Central memory CD8-positive, alpha-beta T cell (primary cell): ENCODE results near the gene GABRR3.

Experiments used
- ATAC-seq: fragments of 150-1000 bp; cut with Tn5 transposase; replicated peaks from 2 replicates; pipeline ENCODE4 v1.10.0; 2022; ENCODE audit warnings: mild to moderate bottlenecking, moderate FRiP score, moderate number of reproducible peaks; ENCODE audit not compliant: poor library complexity, severe bottlenecking; ENCODE audit errors: extremely low read depth
- DNase-seq, 2 donors: peaks; one replicate each; pipeline ENCODE4 v3.0.0; 2021; ENCODE audit warnings: low spot score in 2 of 2
- H3K27ac Mint-ChIP-seq: one replicate; pipeline ENCODE4 v1.8.0; 2022; ENCODE audit warnings: low read depth, mild to moderate bottlenecking, moderate library complexity, mixed read lengths
- H3K27me3 Mint-ChIP-seq: one replicate; pipeline ENCODE4 v1.8.0; 2022; ENCODE audit warnings: mixed read lengths
- H3K36me3 Mint-ChIP-seq: one replicate; pipeline ENCODE4 v1.8.0; 2022; ENCODE audit warnings: mild to moderate bottlenecking, moderate library complexity, mixed read lengths; ENCODE audit not compliant: insufficient read depth
- H3K4me1 Mint-ChIP-seq: one replicate; pipeline ENCODE4 v1.8.0; 2022; ENCODE audit warnings: mixed read lengths
- H3K4me3 Mint-ChIP-seq: one replicate; pipeline ENCODE4 v1.8.0; 2022; ENCODE audit warnings: mild to moderate bottlenecking, moderate library complexity, mixed read lengths
- H3K9me3 Mint-ChIP-seq: one replicate; pipeline ENCODE4 v1.8.0; 2022; ENCODE audit warnings: mixed read lengths

Gene GABRR3

GRCh38 chr3:97958396-97958795 lies 76.7 kb downstream of the GABRR3 start:
- Mint-ChIP-seq H3K27ac (no peak overlapping the region), H3K9me3 (no peaks in the 10 kb centered on the region), H3K4me3 (no peak overlapping the region), H3K27me3 (no peaks in the 10 kb centered on the region), H3K4me1 (peaks cover 18% of the 10 kb centered on the region), H3K36me3 (peaks cover 31% of the 10 kb centered on the region)
- ATAC-seq: no peak
- no peak for DNase-seq

GRCh38 chr3:97957617-97958311 lies 77.4 kb downstream of the GABRR3 start:
- no peaks in the 10 kb centered on the region for H3K9me3 Mint-ChIP-seq
- no peak overlapping the region for H3K4me3 Mint-ChIP-seq
- ATAC-seq (no peak), DNase-seq (no peak)
- peaks cover 17% of the 10 kb centered on the region for H3K4me1 Mint-ChIP-seq
- H3K27ac Mint-ChIP-seq: no peak overlapping the region
- H3K36me3 Mint-ChIP-seq: peaks cover 36% of the 10 kb centered on the region
- no peaks in the 10 kb centered on the region for H3K27me3 Mint-ChIP-seq

GRCh38 chr3:97956051-97956450 lies 79.1 kb downstream of the GABRR3 start:
- no peak overlapping the region for H3K4me3 Mint-ChIP-seq
- H3K9me3 Mint-ChIP-seq: no peaks in the 10 kb centered on the region
- peaks cover under 1% of the 10 kb centered on the region for H3K4me1 Mint-ChIP-seq
- H3K27me3 Mint-ChIP-seq: no peaks in the 10 kb centered on the region
- no peak overlapping the region for H3K27ac Mint-ChIP-seq
- H3K36me3 Mint-ChIP-seq: peaks cover 35% of the 10 kb centered on the region
- ATAC-seq (no peak), DNase-seq (no peak)

- no peak for DNase-seq
- Mint-ChIP-seq H3K4me3 (no peak overlapping the region), H3K36me3 (peaks cover 37% of the 10 kb centered on the region), H3K27ac (no peak overlapping the region), H3K27me3 (no peaks in the 10 kb centered on the region), H3K9me3 (no peaks in the 10 kb centered on the region), H3K4me1 (no peaks in the 10 kb centered on the region)
- no peak for ATAC-seq
These were observed 80.8 kb downstream of the GABRR3 start for GRCh38 chr3:97954228-97954827.

- H3K9me3 Mint-ChIP-seq: no peaks in the 10 kb centered on the region
- H3K36me3 Mint-ChIP-seq: peaks cover 40% of the 10 kb centered on the region
- H3K4me1 Mint-ChIP-seq: peaks cover 5% of the 10 kb centered on the region
- ATAC-seq: no peak
- H3K27ac Mint-ChIP-seq: no peak overlapping the region
- no peak overlapping the region for H3K4me3 Mint-ChIP-seq
- H3K27me3 Mint-ChIP-seq: no peaks in the 10 kb centered on the region
- no peak for DNase-seq
These were observed 82.2 kb downstream of the GABRR3 start for GRCh38 chr3:97952872-97953271.

- no peaks in the 10 kb centered on the region for H3K9me3 Mint-ChIP-seq
These were observed 82.8 kb downstream of the GABRR3 start for GRCh38 chr3:97952280-97952679.

GRCh38 chr3:97950360-97950759 lies 84.8 kb downstream of the GABRR3 start:
- no peaks in the 10 kb centered on the region for H3K9me3 Mint-ChIP-seq
- peaks cover 46% of the 10 kb centered on the region for H3K36me3 Mint-ChIP-seq
- no peak for ATAC-seq
- H3K4me3 Mint-ChIP-seq: no peak overlapping the region
- no peak overlapping the region for H3K27ac Mint-ChIP-seq
- DNase-seq: no peak
- H3K4me1 Mint-ChIP-seq: peaks cover 5% of the 10 kb centered on the region
- no peaks in the 10 kb centered on the region for H3K27me3 Mint-ChIP-seq

More at GRCh38 chr3:97952280-97952679, 82.8 kb downstream of the GABRR3 start:
- Mint-ChIP-seq H3K4me3 (no peak overlapping the region), H3K27me3 (no peaks in the 10 kb centered on the region), H3K27ac (no peak overlapping the region), H3K4me1 (peaks cover 5% of the 10 kb centered on the region), H3K36me3 (peaks cover 43% of the 10 kb centered on the region)
- DNase-seq: no peak
- ATAC-seq: no peak

GRCh38 chr3:97949743-97950142 lies 85.4 kb downstream of the GABRR3 start:
- Mint-ChIP-seq H3K4me3 (no peak overlapping the region), H3K9me3 (no peaks in the 10 kb centered on the region), H3K27ac (no peak overlapping the region), H3K4me1 (peaks cover 5% of the 10 kb centered on the region), H3K27me3 (no peaks in the 10 kb centered on the region), H3K36me3 (peaks cover 47% of the 10 kb centered on the region)
- DNase-seq (no peak), ATAC-seq (no peak)

- DNase-seq (no peak), ATAC-seq (no peak)
- Mint-ChIP-seq H3K27me3 (no peaks in the 10 kb centered on the region), H3K27ac (no peak overlapping the region), H3K4me3 (no peak overlapping the region), H3K9me3 (no peaks in the 10 kb centered on the region), H3K36me3 (peaks cover 48% of the 10 kb centered on the region), H3K4me1 (peaks cover 5% of the 10 kb centered on the region)
These were observed 86.0 kb downstream of the GABRR3 start for GRCh38 chr3:97949110-97949485.

GRCh38 chr3:97948351-97949109 lies 86.6 kb downstream of the GABRR3 start:
- DNase-seq (no peak), ATAC-seq (no peak)
- Mint-ChIP-seq H3K4me3 (no peak overlapping the region), H3K9me3 (no peaks in the 10 kb centered on the region), H3K27me3 (no peaks in the 10 kb centered on the region), H3K27ac (no peak overlapping the region), H3K4me1 (peaks cover 5% of the 10 kb centered on the region), H3K36me3 (peaks cover 48% of the 10 kb centered on the region)

- Mint-ChIP-seq H3K27ac (no peak overlapping the region), H3K36me3 (peaks cover 22% of the 10 kb centered on the region)
These were observed 92.1 kb downstream of the GABRR3 start for GRCh38 chr3:97942801-97943546.

GRCh38 chr3:97940034-97940433 lies 95.1 kb downstream of the GABRR3 start:
- Mint-ChIP-seq H3K9me3 (no peaks in the 10 kb centered on the region), H3K4me1 (no peaks in the 10 kb centered on the region), H3K4me3 (no peak overlapping the region), H3K27ac (no peak overlapping the region), H3K36me3 (peaks cover 6% of the 10 kb centered on the region), H3K27me3 (no peaks in the 10 kb centered on the region)
- no peak for DNase-seq
- ATAC-seq: no peak

More at GRCh38 chr3:97942801-97943546, 92.1 kb downstream of the GABRR3 start:
- H3K27me3 Mint-ChIP-seq: no peaks in the 10 kb centered on the region
- ATAC-seq (no peak), DNase-seq (no peak)
- H3K9me3 Mint-ChIP-seq: no peaks in the 10 kb centered on the region
- no peak overlapping the region for H3K4me3 Mint-ChIP-seq
- no peaks in the 10 kb centered on the region for H3K4me1 Mint-ChIP-seq
